WTC11 (cell line): ENCODE measurements around the gene SMARCB1. TPM values are rescaled to one million over a fixed set of nuclear protein-coding genes. Genes with fewer than 3 reads are reported as not detected.

Experiments
- ATAC-seq: fragments of 200-7000 bp; cut with Tn5 transposase; 2 replicates; pipeline ENCODE4 v1.10.0; 2021; ENCODE audit warnings: mild to moderate bottlenecking, moderate library complexity
- CTCF ChIA-PET: fragments of 300-600 bp; sonication (Branson Sonifier 250); formaldehyde crosslinking; loops from one replicate; lab custom pipeline; 2021; ENCODE audit warnings: antibody characterized with exemption; lab: Charles Lee
- POLR2A ChIA-PET: fragments of 350-600 bp; sonication (Branson Sonifier 250); formaldehyde crosslinking; loops from one replicate; lab custom pipeline; 2021; ENCODE audit warnings: antibody characterized with exemption; lab: Charles Lee
- DNase-seq: peaks from one replicate; pipeline ENCODE4 v3.0.0; 2021; ENCODE audit warnings: low spot score
- H3K27ac Mint-ChIP-seq: 2 replicates; pipeline ENCODE4 v1.8.0; 2021; ENCODE audit warnings: mixed read lengths
- H3K27me3 Mint-ChIP-seq: 2 replicates; pipeline ENCODE4 v1.8.0; 2021; ENCODE audit warnings: low read depth, mild to moderate bottlenecking, moderate library complexity, mixed read lengths
- H3K36me3 Mint-ChIP-seq: 2 replicates; pipeline ENCODE4 v1.8.0; 2021; ENCODE audit warnings: mixed read lengths
- H3K4me1 Mint-ChIP-seq: 2 replicates; pipeline ENCODE4 v1.8.0; 2022; ENCODE audit warnings: mixed read lengths
- H3K4me3 Mint-ChIP-seq: 2 replicates; pipeline ENCODE4 v1.8.0; 2021; ENCODE audit warnings: mild to moderate bottlenecking, moderate library complexity, mixed read lengths
- H3K9me3 Mint-ChIP-seq: 2 replicates; pipeline ENCODE4 v1.8.0; 2021; ENCODE audit warnings: mixed read lengths
- ATF1 ChIP-seq: sonication (generic); formaldehyde crosslinking; IDR thresholded peaks from 2 replicates; pipeline ENCODE4 v1.8.1; 2023; ENCODE audit warnings: mild to moderate bottlenecking, moderate library complexity, missing genetic modification reagents
- HMGXB4 ChIP-seq: sonication (generic); formaldehyde crosslinking; IDR thresholded peaks from 2 replicates; pipeline ENCODE4 v1.8.1; 2023; ENCODE audit warnings: mild to moderate bottlenecking, moderate library complexity, missing genetic modification reagents
- MXD4 ChIP-seq: fragments of 250-450 bp; sonication (Bioruptor Pico); IDR thresholded peaks from 2 replicates; pipeline ENCODE4 v1.8.0; 2021; ENCODE audit warnings: mild to moderate bottlenecking, moderate library complexity, borderline replicate concordance
- NFYB ChIP-seq: sonication (generic); formaldehyde crosslinking; conservative IDR thresholded peaks from 2 replicates; pipeline ENCODE4 v1.8.0; 2022; ENCODE audit warnings: low read depth, missing genetic modification reagents
- NR1H2 ChIP-seq: sonication (generic); formaldehyde crosslinking; IDR thresholded peaks from 2 replicates; pipeline ENCODE4 v1.9.0; 2021; ENCODE audit warnings: mild to moderate bottlenecking, moderate library complexity, missing genetic modification reagents
- RELA ChIP-seq: sonication (generic); formaldehyde crosslinking; IDR thresholded peaks from 2 replicates; pipeline ENCODE4 v1.8.1; 2022; ENCODE audit warnings: missing genetic modification reagents, mild to moderate bottlenecking, borderline replicate concordance
- SMAD3 ChIP-seq: sonication (generic); formaldehyde crosslinking; IDR thresholded peaks from 2 replicates; pipeline ENCODE4 v1.8.0; 2022; ENCODE audit warnings: missing genetic modification reagents, mild to moderate bottlenecking, borderline replicate concordance
- USF2 ChIP-seq: sonication (generic); formaldehyde crosslinking; IDR thresholded peaks from 2 replicates; pipeline ENCODE4 v1.8.1; 2023; ENCODE audit warnings: mild to moderate bottlenecking, missing genetic modification reagents, moderate library complexity
- ZNF232 ChIP-seq: sonication (generic); formaldehyde crosslinking; IDR thresholded peaks from 2 replicates; pipeline ENCODE4 v1.8.0; 2022; ENCODE audit warnings: mild to moderate bottlenecking, missing genetic modification reagents
- ZNF396 ChIP-seq: fragments of 250-450 bp; sonication (Bioruptor Pico); IDR thresholded peaks from 2 replicates; pipeline ENCODE4 v1.8.0; 2021; ENCODE audit warnings: mild to moderate bottlenecking, moderate library complexity, borderline replicate concordance
- ZNF416 ChIP-seq: fragments of 250-450 bp; sonication (Bioruptor Pico); IDR thresholded peaks from 2 replicates; pipeline ENCODE4 v1.9.0; 2021; ENCODE audit warnings: mild to moderate bottlenecking, inconsistent platforms
- ZNF423 ChIP-seq: fragments of 250-450 bp; sonication (Bioruptor Pico); IDR thresholded peaks from 2 replicates; pipeline ENCODE4 v2.1.2; 2022; ENCODE audit warnings: mild to moderate bottlenecking, moderate library complexity
- ZNF532 ChIP-seq: fragments of 250-450 bp; sonication (Bioruptor Pico); IDR thresholded peaks from 2 replicates; pipeline ENCODE4 v1.9.0; 2021; ENCODE audit warnings: mild to moderate bottlenecking, borderline replicate concordance
- total RNA-seq: library from RNA; stranded (reverse); gene quantifications from 3 replicates; pipeline ENCODE4 v1.2.3, GENCODE V29; 2021
- TF ChIP-seq, protein P1 (sequence below): sonication (generic); formaldehyde crosslinking; IDR thresholded peaks from 2 replicates; pipeline ENCODE4 v1.8.0; 2022; ENCODE audit warnings: mild to moderate bottlenecking, missing genetic modification reagents

Gene SMARCB1
- total RNA-seq, 1 experiment from 2014 or later = 135 TPM

DNA sequence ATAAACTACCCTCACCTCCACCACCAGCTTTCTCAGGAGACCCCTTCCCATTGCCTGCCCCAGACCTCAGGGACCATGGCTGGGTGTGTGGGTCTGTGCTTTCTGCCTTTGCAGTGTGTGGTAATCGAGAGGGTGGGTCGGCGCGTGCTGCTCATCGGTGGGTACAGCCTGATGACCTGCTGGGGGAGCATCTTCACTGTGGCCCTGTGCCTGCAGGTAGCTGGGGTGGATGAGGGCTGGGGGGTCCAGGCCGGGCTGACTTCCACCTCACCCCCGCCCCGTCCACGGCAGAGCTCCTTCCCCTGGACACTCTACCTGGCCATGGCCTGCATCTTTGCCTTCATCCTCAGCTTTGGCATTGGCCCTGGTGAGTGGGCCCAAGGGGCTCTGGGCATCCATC lies 96.9 kb downstream of the SMARCB1 start (continued):
- TF ChIP-seq ZNF532 (no peak), HMGXB4 (CRISPR knock-in tag) (no peak), MXD4 (CRISPR knock-in tag) (no peak), ZNF232 (CRISPR knock-in tag) (no peak), SMAD3 (CRISPR knock-in tag) (no peak), ATF1 (CRISPR knock-in tag) (no peak), USF2 (CRISPR knock-in tag) (no peak), RELA (no peak), ZNF396 (CRISPR knock-in tag) (no peak)
- TF ChIP-seq, all 79 proteins: peak for 0

DNA sequence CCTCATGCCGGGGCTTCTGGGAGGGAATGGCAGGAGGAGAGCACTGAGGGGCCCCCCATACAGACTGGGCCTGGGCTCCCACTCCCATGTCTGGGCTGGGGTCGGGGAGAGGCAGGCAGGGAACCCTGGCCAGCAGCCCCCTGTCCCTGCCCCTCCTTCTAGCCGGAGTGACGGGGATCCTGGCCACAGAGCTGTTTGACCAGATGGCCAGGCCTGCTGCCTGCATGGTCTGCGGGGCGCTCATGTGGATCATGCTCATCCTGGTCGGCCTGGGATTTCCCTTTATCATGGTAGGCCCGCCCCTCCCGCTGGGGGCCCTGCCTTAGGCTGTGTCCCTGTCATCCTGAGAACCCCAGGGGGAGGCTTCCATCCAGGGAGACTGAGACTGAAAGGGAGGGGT lies 97.4 kb downstream of the SMARCB1 start:
- ChIA-PET CTCF (interaction anchor here (2.5 to 3.0 kb wide), 2 partner anchors 10 to 35 kb away, joined by 6 to 10 read pairs; partner anchors contain the start of gene MIF), POLR2A (no interaction called here)
- Mint-ChIP-seq H3K27me3 (no peaks in the 10 kb centered on the region), H3K4me3 (no peak overlapping the region), H3K4me1 (no peaks in the 10 kb centered on the region), H3K27ac (no peak overlapping the region), H3K9me3 (no peaks in the 10 kb centered on the region), H3K36me3 (peaks cover 10% of the 10 kb centered on the region)
- DNase-seq (no peak), ATAC-seq (no peak)
- TF ChIP-seq, protein P1, sequence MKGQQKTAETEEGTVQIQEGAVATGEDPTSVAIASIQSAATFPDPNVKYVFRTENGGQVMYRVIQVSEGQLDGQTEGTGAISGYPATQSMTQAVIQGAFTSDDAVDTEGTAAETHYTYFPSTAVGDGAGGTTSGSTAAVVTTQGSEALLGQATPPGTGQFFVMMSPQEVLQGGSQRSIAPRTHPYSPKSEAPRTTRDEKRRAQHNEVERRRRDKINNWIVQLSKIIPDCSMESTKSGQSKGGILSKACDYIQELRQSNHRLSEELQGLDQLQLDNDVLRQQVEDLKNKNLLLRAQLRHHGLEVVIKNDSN (CRISPR knock-in tag) = no peak
- TF ChIP-seq ZNF423 (CRISPR knock-in tag) = no peak
- no peak for TF ChIP-seq NR1H2 (CRISPR knock-in tag)
- TF ChIP-seq ZNF416 = no peak
- no peak for TF ChIP-seq NFYB (CRISPR knock-in tag)
- no peak for TF ChIP-seq ZNF232 (CRISPR knock-in tag)

Other genes starting within 250 kb of the SMARCB1 start
- not detected in 3 replicates for gene IGLL1, start 206.7 kb upstream of the SMARCB1 start, total RNA-seq
- 0.21 to 0.32 TPM (median 0.26 TPM) in 3 replicates for gene DRICH1, start 154.6 kb upstream of the SMARCB1 start, total RNA-seq
- gene RGL4, start 96.0 kb upstream of the SMARCB1 start, total RNA-seq = 0.05 TPM in 1 of 3 replicates, not detected in the others
- 3.3 to 3.6 TPM (median 3.3 TPM) in 3 replicates for gene ZNF70, start 35.9 kb upstream of the SMARCB1 start, total RNA-seq
- 0.81 to 1.3 TPM (median 0.87 TPM) in 3 replicates for gene VPREB3, start 32.5 kb upstream of the SMARCB1 start, total RNA-seq
- 2.7 to 3.6 TPM (median 3.5 TPM) in 3 replicates for gene C22orf15, start 24.0 kb upstream of the SMARCB1 start, total RNA-seq
- 170 to 198 TPM (median 171 TPM) in 3 replicates for gene CHCHD10, start 19.0 kb upstream of the SMARCB1 start, total RNA-seq
- gene MMP11, start 14.1 kb upstream of the SMARCB1 start, total RNA-seq = 14.5 to 16.5 TPM (median 16.2 TPM) in 3 replicates
- gene DERL3, start 52.0 kb downstream of the SMARCB1 start, total RNA-seq = 10.9 to 12.5 TPM (median 11.3 TPM) in 3 replicates
- 17.2 to 21.1 TPM (median 19.9 TPM) in 3 replicates for gene SLC2A11, start 70.9 kb downstream of the SMARCB1 start, total RNA-seq
- gene MIF, start 107.4 kb downstream of the SMARCB1 start, total RNA-seq = 1,424 to 1,978 TPM (median 1,885 TPM) in 3 replicates
- gene GSTT2B, start 174.2 kb downstream of the SMARCB1 start, total RNA-seq = 16.6 to 23.2 TPM (median 19.8 TPM) in 3 replicates
- gene DDTL, start 179.9 kb downstream of the SMARCB1 start, total RNA-seq = 3.6 to 5.8 TPM (median 3.6 TPM) in 3 replicates
- 194 to 238 TPM (median 205 TPM) in 3 replicates for gene DDT, start 187.5 kb downstream of the SMARCB1 start, total RNA-seq
- 0.50 to 1.2 TPM (median 1.1 TPM) in 3 replicates for gene GSTT2, start 193.2 kb downstream of the SMARCB1 start, total RNA-seq
- gene GSTT4, start 218.5 kb downstream of the SMARCB1 start, total RNA-seq = not detected in 3 replicates
- gene CABIN1, start 224.3 kb downstream of the SMARCB1 start, total RNA-seq = 72.5 to 79.2 TPM (median 79.0 TPM) in 3 replicates